Stimulated activated CD4-positive, alpha-beta T cell treated with anti-CD3 and anti-CD28 coated beads, Interleukin-4, amount 100 ng/mL, for 1 hour (primary cell): Measurements from ENCODE around the gene PAIP1.
"Not testable (repeated sequence)": the region's sequence is repeated elsewhere in the genome, so short reads cannot be mapped to it uniquely, and the experiment has no call there.

Experiments
- DNase-seq: peaks from one replicate; pipeline ENCODE4 v3.0.0-alpha.2; 2020

The PAIP1 gene

DNA sequence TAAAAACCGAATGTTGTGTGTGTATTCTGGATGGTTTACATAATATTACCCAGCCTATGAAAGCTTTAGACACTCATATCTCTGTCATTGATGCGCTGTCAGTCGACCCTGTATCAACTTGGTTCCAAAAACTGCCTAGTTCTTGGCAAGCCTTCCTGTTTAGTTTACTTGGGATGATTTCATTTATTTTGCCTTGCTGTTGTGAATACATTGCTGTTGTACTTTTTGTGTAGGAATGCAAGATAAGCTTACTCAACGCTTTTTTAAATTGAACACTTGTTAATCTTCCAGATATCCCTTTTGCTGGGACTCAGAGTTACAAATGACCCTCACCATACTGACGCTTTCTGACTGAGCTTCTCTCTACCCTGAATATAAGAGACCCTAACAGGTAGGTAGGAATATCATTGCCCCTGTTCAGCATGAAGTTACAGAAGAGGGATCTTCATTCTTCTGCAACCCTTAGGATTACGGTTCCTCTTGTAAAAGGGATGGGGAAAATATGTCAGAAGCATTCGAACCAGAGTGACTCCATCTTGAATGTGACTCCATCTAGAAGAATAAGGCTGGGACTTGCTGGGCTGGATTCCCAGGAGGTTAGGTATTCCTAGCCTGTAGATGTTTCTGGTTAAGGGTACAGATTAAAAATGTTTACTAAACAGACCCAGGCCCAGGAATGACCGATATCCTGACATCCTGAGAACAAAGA, 13.7 kb upstream of the PAIP1 start:
- no peak for DNase-seq

DNA sequence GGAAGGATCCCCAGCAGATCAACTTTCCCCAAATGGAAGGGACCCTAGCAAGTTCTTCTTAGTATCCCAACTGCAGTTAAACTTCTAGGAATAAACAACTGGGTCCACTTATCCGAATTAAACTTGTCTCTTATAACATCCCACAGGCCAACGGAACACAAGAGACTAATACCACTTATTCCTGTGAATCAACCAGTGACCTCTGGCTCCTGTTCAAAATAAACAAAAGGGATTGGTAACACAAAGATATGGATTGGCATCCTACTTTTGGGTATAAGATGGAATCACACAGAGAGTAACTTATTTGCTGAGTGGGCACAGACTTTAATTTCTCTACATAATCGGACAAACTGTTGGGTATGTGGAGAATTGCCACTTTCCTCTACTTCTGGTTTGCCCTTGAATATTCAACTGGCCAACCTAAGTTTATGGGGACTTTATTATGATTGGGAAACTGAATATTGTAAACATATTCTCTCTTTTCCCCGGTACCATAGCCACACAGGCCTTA, 12.4 kb upstream of the PAIP1 start:
- DNase-seq: no peak

DNA sequence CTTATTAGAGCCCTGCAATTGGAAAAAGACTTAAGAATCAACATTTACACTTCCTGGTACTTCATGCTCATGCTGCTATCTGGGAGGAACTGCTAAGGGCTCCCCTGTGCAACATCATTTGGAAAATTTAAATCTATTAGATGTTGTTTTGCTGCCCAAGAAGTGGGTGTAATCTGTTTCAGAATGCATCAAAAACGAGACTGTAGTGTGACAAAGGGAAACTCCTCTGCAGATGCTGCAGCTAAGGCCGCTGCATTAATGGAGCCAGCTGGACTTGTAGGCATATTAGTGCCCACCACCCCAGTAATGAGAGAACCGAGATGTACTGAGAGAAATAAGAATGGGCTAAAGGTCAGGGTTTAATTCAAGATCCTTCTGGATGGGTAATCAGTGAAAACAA, 11.1 kb upstream of the PAIP1 start:
- no peak for DNase-seq

DNA sequence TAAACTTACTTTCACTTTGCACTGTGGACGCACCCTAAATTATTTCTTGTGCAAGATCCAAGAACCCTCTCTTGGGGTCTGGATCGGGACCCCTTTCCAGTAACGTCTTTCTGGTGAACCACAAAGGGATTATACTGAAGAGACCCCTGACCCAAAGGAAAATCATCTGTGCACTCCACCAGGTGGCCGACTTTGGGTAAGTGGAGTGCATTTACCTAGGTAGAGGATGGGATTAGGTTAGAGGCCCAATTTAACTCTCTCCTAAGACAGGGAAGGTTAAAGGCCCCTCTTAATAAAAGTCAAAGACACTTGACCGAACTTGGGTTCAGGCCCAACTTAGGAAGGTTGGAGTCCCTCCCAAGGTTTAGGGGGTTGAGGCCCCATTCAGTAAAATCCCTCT, 8.2 kb upstream of the PAIP1 start:
- no peak for DNase-seq

DNA sequence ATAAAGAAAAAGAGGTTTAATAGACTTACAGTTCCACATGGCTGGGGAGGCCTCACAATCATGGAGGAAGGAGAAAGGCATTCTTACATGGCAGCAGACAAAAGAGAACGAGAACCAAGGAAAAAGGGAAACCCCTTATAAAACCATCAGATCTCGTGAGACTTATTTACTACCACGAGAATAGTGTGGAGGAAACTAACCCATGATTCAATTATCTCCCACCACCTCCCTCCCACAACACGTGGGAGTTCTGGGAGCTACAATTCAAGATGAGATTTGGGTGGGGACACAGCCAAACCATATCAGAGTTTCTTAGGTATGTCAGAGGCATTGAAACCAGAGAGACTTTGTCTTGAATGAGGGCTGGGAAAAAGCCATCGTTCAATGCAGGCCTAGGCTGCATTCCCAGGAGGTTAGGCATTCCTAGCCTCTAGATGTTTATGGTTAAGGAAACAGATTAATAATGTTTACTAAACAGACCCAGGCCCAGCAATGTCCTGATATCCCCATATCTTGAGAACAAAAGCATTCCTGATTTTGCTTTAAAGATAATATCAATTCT, 7.5 kb upstream of the PAIP1 start:
- no peak for DNase-seq

DNA sequence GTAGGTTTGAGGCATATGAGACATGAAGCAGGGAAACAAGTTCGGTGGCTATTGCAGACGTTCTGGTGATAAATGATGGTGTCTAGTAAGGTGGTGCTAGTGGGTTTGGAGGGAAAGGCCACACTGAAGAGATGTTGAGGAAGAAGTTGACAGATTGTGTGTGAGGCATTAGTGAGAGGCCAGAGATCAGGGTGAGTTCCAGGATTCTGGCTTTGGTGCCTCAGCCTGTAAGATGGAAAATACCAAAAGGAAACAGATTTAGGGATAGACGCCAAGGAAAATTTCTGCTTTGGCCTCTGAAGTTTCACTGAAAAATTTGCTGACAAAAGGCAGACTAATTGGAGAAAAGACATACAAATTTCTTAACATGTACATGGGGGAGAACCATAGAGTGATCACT, 6.4 kb upstream of the PAIP1 start:
- DNase-seq: no peak

DNA sequence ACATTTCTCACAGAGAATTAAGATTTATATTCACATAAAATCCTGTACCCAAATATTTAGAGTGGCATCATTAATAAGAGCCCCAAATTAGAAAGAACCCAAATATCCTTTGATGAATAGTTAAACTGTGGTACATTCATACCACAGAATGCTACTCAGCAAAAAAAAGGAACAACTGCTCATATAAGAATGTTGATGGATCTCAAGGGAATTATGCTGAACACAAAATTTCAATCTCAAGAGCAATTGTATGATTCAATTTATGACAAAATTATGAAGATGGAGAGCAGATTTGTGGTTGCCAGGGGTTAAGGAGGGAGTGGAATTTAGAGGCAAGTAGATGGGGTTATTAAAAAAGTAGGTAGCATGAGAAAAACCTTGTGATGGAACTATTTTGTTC, 4.5 kb upstream of the PAIP1 start:
- DNase-seq: no peak

DNA sequence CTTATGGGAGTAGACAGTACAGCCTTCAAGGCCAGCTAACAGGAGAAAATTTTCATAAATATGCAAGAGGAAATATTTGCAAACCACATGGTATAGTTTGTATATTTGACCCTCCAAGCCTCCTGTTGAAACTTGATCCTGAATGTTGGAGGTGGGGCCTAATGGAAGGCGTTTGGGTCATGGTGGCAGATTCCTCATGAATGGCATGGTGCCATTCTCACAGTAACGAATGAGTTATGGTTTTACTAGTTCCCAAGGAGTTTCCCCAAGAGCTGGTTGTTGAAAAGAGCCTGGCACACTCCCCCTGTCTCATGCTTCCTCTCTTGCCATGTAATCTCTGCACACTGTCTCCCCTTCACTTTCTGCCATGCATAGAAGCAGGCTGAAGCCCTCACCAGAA, 3.3 kb upstream of the PAIP1 start:
- DNase-seq: no peak

DNA sequence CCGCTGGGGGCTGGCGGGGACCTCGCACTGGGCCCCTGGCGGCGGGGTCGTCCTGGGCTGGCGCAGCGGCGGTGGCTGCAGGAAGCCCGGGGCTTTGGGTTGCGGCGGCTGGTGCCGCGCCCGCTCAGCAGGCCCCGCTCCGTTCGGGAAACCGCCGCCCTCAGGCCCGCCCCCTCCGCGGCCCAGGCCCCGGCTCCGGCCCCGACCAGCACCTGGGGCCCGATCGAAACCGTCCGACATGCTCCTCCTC, 345 bp downstream of the PAIP1 start:
- DNase-seq: not testable (repeated sequence)

DNA sequence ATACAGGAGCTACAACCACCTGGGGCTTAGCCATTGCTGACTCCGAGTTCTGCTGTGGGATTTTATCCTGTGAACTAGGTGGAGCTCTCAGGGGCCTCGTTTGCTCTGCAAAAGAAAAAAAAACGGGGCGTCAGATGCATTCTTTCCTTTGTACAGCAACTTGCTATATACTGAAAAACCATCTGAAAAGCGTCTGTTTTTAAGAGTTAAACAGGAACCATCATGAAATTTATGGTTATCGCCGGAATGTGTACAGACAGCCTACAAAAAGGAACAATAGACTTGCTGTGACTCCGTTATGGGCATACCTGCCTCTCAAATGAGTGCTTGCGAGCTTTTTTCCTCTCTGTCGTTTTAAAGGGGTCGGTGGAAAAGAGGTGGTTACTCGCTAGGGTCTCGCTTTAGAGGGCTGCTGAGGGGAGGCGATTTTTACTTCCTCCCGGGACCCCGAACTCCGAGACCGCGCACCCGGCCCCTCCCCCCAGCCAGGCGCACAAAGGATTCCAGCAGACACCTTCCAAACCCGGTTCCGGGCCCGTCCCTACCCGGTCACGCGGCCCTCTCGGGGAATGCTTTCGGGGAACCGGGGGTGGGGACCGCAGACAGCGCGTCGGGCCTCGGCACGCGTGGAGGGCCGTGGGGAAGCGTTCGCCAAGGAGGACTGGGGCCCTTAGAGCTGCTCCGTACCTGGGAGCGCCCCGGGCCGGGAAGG, 826 bp downstream of the PAIP1 start:
- DNase-seq: peak; percentile 52

DNA sequence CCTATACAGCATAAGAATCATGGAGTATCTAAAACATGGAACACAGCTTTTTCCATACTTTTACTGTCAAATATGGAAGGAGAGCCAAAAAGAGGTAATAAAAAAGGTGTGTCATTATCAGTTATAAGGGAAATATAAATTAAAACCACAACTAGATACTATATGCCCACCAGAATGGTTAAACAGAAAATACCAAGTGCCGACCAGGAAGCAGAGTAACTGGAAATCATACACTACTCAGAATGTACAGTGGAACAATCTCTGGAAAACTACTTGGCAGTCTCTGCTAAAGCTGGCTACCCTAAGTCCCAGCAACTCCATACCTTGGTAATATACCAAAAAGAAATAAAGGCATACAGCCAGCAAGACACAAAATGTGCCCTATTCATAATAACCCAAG, 2.4 kb downstream of the PAIP1 start:
- no peak for DNase-seq

DNA sequence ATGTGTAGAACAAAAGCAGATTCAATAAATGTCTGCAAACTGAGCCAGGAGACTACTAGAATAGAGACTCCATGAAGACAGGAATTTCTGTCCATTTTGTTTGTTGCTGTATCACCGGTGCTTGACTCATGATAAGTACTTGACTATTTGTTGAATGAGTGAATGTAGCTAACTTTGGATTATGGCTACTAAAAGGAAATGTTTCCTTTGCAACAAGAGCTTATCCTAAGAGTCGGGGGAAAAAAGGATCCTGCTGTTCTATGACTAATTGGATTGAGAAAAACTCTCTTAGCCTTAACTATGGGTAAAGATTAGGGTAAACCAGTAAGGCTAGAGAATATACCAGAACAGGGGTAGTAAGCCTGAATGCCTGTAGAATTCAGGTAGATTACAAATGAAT, 3.5 kb downstream of the PAIP1 start:
- DNase-seq: no peak

DNA sequence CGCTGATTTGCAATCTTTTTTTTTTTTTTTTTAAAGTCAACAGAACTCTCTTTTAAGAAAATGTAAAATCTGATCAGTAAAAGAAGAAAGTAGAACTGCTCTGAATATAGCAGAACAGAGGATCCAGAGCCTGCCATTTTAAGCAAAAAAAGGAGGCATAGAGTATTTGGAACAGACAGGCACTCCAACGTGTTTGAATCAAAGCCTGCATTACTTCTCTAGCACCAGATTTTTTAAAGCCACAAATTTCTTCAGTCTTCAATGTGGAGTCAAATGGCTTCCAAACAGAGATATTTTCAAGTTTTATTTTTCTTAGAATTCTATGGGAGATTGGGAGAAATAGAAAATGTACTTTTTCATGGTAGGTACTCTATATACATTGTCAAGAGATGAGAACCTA, 5.1 kb downstream of the PAIP1 start:
- no peak for DNase-seq

DNA sequence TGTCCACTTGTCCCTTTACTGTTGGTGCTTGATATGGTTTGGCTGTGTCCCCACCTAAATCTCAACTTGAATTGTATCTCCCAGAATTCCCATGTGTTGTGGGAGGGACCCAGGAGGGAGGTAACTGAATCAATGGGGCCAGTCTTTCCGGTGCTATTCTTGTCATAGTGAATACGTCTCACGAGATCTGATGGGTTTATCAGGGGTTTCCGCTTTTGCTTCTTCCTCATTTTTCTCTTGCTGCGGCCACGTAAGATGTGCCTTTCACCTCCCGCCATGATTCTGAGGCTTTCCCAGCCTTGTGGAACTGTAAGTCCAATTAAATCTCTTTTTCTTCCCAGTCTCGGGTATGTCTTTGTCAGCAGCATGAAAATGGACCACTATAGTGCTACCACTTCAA, 7.6 kb downstream of the PAIP1 start:
- DNase-seq: not testable (repeated sequence)

DNA sequence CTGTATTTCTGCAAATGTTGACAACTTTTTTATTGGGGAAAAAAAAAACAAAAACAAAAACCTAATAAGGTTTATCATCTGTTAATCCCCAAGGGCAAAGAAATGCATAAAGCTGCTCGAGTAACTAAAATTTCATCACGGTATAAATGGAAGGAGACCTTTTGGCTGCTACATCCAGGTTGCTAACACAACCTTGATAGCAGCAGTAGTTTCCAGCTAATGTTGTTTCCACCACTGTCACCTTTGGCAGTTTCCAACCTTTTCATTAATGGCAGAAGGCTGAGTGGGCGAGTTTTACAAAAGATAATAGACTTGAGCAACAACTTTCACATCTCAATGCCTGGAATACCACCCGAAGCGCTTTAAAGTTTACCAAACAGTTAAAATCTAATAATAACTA, 8.5 kb downstream of the PAIP1 start:
- DNase-seq: no peak

DNA sequence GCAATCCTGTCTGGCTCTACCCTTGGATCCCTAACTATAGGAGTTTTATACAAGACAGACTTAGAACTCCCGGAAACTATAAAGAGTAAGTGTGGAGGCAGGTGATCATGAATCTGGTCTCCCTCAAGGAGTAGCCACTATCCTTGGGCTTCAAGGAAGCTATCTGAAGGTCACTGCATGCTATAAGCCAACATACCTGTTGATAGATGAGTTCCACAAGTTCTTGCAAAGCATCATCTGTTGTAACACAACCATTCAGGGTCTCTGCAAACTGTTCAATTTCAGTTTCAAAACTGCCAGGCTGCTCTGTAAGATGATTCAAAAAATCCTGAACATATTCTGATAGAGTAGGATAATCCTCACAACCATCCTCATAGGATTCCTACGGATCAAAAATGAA, 9.3 kb downstream of the PAIP1 start:
- DNase-seq: no peak

DNA sequence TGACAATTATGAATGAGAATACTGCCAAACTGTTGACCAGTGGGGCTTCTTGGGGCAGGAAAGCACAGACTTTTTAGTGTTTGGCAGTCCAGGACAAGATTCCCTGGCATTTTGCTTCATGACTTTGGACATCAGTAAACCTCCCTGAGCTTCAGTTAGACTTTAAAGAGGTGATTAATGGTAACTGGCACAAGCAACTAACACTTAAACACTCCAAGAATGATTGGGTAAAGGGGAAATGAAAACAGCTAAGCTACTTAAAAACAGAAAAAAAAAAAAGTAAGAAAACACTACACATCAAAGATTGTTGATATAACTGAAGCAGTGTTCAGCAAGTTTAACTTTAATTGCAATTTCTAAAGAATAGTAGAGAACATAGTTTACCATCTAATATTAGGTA, 13.4 kb downstream of the PAIP1 start:
- no peak for DNase-seq

DNA sequence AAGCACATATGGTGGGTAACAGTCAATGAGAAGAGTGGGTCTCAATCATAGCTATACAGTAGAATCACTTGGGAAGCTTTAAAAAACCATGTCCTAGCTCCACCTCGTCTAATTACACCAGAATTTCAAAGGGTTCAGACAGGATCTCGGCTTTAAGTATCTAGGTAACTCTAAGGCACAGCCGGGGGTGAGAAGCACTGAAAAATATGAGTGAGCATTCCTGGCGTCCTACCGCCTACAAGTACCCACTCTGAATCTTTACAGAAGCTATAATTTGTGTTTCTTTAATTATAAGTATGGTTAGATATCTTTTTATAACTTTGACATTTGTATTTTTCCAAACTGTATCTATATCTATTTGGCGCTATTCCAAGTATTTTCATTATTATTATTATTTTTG, 16.1 kb downstream of the PAIP1 start:
- no peak for DNase-seq

DNA sequence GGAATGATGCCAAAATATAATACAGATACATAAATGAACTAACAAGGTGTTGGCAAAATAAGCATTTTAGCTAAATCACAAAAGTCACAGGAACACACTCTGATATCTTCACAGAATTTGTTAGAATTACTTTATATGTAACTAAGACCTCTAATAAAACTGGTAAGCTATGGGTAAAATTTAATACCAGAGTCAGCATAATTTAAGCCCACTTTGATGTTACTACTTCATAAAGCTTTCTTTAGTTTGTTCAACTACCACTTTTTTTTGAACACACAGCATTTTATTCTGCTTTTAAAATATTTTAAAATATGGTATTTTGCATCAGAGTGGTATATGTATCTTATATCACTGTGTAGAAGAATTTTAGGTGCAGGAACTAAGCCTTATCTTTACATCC, 19.9 kb downstream of the PAIP1 start:
- no peak for DNase-seq

DNA sequence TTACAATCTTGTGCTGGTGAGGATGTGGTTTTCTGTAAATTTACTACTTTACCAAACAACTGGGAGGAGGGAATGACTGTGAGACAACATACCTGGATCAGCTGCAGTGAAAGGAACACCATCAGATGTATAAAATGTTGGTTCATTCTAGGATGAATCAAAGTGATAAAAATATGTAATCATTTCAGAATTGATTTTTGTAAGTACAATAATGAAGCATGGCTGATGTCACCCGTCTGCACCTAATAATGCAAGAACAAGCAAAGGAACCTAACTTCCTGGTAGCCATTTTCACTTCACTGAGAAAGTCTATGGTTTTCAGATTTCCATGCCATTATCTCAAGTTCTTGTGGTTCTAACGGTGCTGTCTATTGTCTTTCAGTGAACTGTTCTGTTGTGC, 23.2 kb downstream of the PAIP1 start:
- no peak for DNase-seq

DNA sequence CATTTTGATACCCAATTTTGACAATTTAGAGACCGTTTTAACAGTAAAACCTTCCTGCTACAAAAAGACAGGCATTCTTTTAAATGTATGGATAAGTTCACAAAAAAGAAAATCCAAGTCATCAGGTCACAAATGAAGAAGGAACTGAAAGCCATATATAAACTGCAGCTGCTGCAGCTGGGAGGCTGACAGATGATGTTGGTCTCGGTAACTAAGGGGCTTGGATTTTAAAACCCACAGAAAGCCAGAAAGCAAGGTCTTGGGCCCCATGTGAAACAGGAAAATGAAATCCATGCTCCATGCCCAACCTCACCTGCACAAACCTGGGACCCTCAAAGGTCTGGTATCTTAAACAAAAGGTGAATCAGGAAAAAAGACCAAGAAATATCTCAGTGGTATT, 26.2 kb downstream of the PAIP1 start:
- no peak for DNase-seq

DNA sequence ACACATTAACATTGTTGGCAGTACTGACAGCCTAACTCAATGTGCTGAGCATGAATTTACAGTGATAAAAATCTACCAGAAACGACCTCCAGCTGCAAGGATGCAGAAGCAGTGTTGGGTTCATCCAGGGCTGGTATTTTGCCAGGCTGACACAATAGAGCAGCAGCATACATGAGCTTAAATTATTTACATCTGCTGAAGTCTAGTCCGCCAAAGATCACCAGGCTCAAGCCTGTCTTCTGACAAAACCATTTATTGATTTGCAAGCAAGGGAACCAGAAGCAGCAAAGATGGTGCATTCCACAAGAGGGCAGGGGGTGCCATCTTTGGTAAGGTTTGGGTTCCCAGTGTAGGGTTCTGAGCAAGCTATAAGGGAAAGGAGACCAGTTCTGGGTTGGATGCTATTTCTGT, 33.2 kb downstream of the PAIP1 start:
- no peak for DNase-seq

DNA sequence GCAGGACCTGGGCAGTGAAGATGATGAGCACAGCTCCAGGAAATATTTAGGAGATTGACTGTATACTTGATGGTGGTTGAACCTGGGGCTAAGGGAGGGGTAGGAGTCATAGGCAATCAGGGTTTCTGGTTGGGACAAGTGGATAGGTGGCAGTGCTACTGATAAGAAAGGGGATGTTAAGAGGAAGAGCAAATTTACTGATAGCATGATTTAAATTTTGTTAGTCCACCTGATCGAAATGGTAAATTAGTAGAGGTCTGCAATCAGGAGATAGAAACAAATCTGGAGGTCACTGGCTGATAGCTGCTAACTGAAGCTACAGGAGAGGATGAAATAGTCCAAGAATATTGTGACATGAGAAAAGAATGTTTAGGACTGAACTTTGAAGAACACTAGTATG, 36.3 kb downstream of the PAIP1 start:
- no peak for DNase-seq

DNA sequence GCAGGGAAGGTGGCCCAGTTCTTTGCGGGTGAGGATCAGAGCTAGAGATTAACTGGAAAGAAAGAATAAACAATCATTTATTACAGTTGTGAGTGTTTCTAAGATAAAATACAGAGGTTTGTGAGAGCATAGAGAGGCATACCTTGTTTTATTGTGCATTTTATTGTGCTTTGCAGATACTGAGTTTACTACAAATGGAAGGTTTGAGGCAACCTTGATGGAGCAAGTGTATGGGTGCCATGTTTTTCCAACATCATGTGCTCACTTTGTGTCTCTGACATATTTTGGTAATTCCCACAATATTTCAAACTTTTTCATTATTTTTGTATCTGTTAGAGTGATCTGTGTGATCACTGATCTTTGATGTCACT, 41.2 kb downstream of the PAIP1 start:
- no peak for DNase-seq
